IPS-11a (cell line): ENCODE measurements around the gene MLYCD.

Experiments
- H3K4me3 ChIP-seq: one replicate; pipeline ENCODE4 v1.5.1; 2013; ENCODE audit warnings: low read depth, low read length, control low read depth

MLYCD gene

GRCh38 chr16:83968891-83969649 is 70.2 kb downstream of the MLYCD start:
- peak overlapping the region; percentile 18 for H3K4me3 ChIP-seq

GRCh38 chr16:83969771-83970429 is 71.0 kb downstream of the MLYCD start:
- H3K4me3 ChIP-seq: no peak overlapping the region

- H3K4me3 ChIP-seq: no peak overlapping the region
Observed at GRCh38 chr16:83970430-83970815, 71.5 kb downstream of the MLYCD start.

- H3K4me3 ChIP-seq: no peak overlapping the region
Observed at GRCh38 chr16:83971165-83972130, 72.5 kb downstream of the MLYCD start.

- H3K4me3 ChIP-seq: no peak overlapping the region
Observed at GRCh38 chr16:83972256-83973008, 73.5 kb downstream of the MLYCD start.

- no peak overlapping the region for H3K4me3 ChIP-seq
Observed at GRCh38 chr16:83973077-83973476, 74.2 kb downstream of the MLYCD start.

- no peak overlapping the region for H3K4me3 ChIP-seq
Observed at GRCh38 chr16:83973581-83974385, 74.9 kb downstream of the MLYCD start.

- H3K4me3 ChIP-seq: no peak overlapping the region
Observed at GRCh38 chr16:83974475-83974874, 75.6 kb downstream of the MLYCD start.

GRCh38 chr16:83975590-83976260 is 76.8 kb downstream of the MLYCD start:
- no peak overlapping the region for H3K4me3 ChIP-seq
